A549 treated with AZD9567 at 1 μM for 4 hours (cell line): ENCODE results near the gene MAPK14. TPM values are rescaled to one million over a fixed set of nuclear protein-coding genes. Genes with fewer than 3 reads are reported as not detected.

Experiments
- total RNA-seq: library from RNA; stranded (reverse); fragments of 200-300 nt; extraction: Qiagen RNA extraction; gene quantifications from 5 replicates; pipeline ENCODE4 v1.2.3, GENCODE V29; 2022; ENCODE audit not compliant: insufficient read depth

MAPK14 gene
- 24.2 to 27.0 TPM (median 26.7 TPM) in 5 replicates for total RNA-seq

GRCh38 chr6:36027501-36028087 lies at the start of gene MAPK14:
Gene MAPK14 (plus strand): TSS chr6:36027808. CDS start chr6:36028158, 350 bp downstream.

GRCh38 chr6:36023996-36024795 lies 3.4 kb upstream of the MAPK14 start, which contains the start of gene SLC26A8:
Gene SLC26A8 (minus strand): TSS chr6:36024641. CDS start chr6:36019707, 4,934 bp downstream.

GRCh38 chr6:36129941-36130666 lies 102.5 kb downstream of the MAPK14 start, which contains the start of gene MAPK13:
Gene MAPK13 (plus strand): TSS chr6:36130513. CDS start chr6:36130583, 70 bp downstream.

Other genes starting within 250 kb of the MAPK14 start
- not detected in 5 replicates for gene CLPSL1, start 246.8 kb upstream of the MAPK14 start, total RNA-seq
- not detected in 5 replicates for gene CLPS, start 230.5 kb upstream of the MAPK14 start, total RNA-seq
- gene LHFPL5, start 222.5 kb upstream of the MAPK14 start, total RNA-seq = 0.08 to 0.16 TPM (median 0.10 TPM) in 3 of 5 replicates, not detected in the others
- 28.4 to 56.2 TPM (median 30.8 TPM) in 5 replicates for gene SRPK1, start 106.7 kb upstream of the MAPK14 start, total RNA-seq
- 0.05 to 0.13 TPM in 2 of 5 replicates, not detected in the others for gene SLC26A8, start 3.2 kb upstream of the MAPK14 start, total RNA-seq
- gene MAPK13, start 102.7 kb downstream of the MAPK14 start, total RNA-seq = 0.72 to 0.97 TPM (median 0.84 TPM) in 5 replicates
- gene BRPF3, start 168.9 kb downstream of the MAPK14 start, total RNA-seq = 8.3 to 10.4 TPM (median 10.0 TPM) in 5 replicates
- gene PNPLA1, start 242.3 kb downstream of the MAPK14 start, total RNA-seq = 0.03 to 0.05 TPM in 2 of 5 replicates, not detected in the others